ENCODE data around the gene SKA2. TPM values are rescaled to one million over a fixed set of nuclear protein-coding genes. Genes with fewer than 3 reads are reported as not detected.

The SKA2 gene
- polyA plus RNA-seq, 4 donors: 28.6 to 43.6 (median 32.3) TPM

GRCh38 chr17:59165933-59166342, 11.0 kb upstream of the SKA2 start:
- Histone ChIP-seq H3K4me1 (ENCODE audit: control insufficient read depth in 3 of 3, insufficient read depth in 2 of 3, low read depth in 1 of 3, low read length in 2 of 3) (no peaks in the 10 kb centered on the region), H3K36me3 (ENCODE audit: control insufficient read depth in 3 of 3, insufficient read depth in 2 of 3, low read depth in 1 of 3, low read length in 3 of 3) (peaks cover 0 to 2% (median 0%) of the 10 kb centered on the region in 3 donors), H3K27ac (ENCODE audit: low read depth in 1 of 3, low read length in 2 of 3) (peak overlapping the region in 2 of 3 donors; percentile 24 to 32), H3K4me3 (ENCODE audit: low read depth in 1 of 3, low read length in 3 of 3) (no peak overlapping the region), H3K27me3 (ENCODE audit: control insufficient read depth in 3 of 3, insufficient read depth in 3 of 3, low read length in 3 of 3) (no peaks in the 10 kb centered on the region), H3K9me3 (ENCODE audit: control insufficient read depth in 2 of 2, insufficient read depth in 1 of 2, low read depth in 1 of 2, low read length in 1 of 2) (no peaks in the 10 kb centered on the region)
- 9 to 46% (median 42%) methylated on average over 2 of the region's 2 CpGs for WGBS, 3 donors
- peak; percentile 69 to 79 for DNase-seq
- FAIRE-seq: no peak

- Histone ChIP-seq H3K4me3 (ENCODE audit: low read depth in 1 of 3, low read length in 3 of 3) (no peak overlapping the region), H3K27ac (ENCODE audit: low read depth in 1 of 3, low read length in 2 of 3) (no peak overlapping the region), H3K36me3 (ENCODE audit: control insufficient read depth in 3 of 3, insufficient read depth in 2 of 3, low read depth in 1 of 3, low read length in 3 of 3) (no peaks in the 10 kb centered on the region), H3K27me3 (ENCODE audit: control insufficient read depth in 3 of 3, insufficient read depth in 3 of 3, low read length in 3 of 3) (no peaks in the 10 kb centered on the region), H3K4me1 (ENCODE audit: control insufficient read depth in 3 of 3, insufficient read depth in 2 of 3, low read depth in 1 of 3, low read length in 2 of 3) (no peaks in the 10 kb centered on the region), H3K9me3 (ENCODE audit: control insufficient read depth in 2 of 2, insufficient read depth in 1 of 2, low read depth in 1 of 2, low read length in 1 of 2) (no peaks in the 10 kb centered on the region)
- 97 to 98% (median 98%) methylated on average over 2 of the region's 2 CpGs for WGBS, 3 donors
- no peak for DNase-seq
- no peak for FAIRE-seq
Observed at GRCh38 chr17:59161477-59161876, 6.5 kb upstream of the SKA2 start.

- Histone ChIP-seq H3K4me3 (ENCODE audit: low read depth in 1 of 3, low read length in 3 of 3) (no peak overlapping the region), H3K27me3 (ENCODE audit: control insufficient read depth in 3 of 3, insufficient read depth in 3 of 3, low read length in 3 of 3) (no peaks in the 10 kb centered on the region), H3K4me1 (ENCODE audit: control insufficient read depth in 3 of 3, insufficient read depth in 2 of 3, low read depth in 1 of 3, low read length in 2 of 3) (no peaks in the 10 kb centered on the region), H3K27ac (ENCODE audit: low read depth in 1 of 3, low read length in 2 of 3) (peak overlapping the region in 1 of 3 donors; percentile 65), H3K36me3 (ENCODE audit: control insufficient read depth in 3 of 3, insufficient read depth in 2 of 3, low read depth in 1 of 3, low read length in 3 of 3) (no peaks in the 10 kb centered on the region), H3K9me3 (ENCODE audit: control insufficient read depth in 2 of 2, insufficient read depth in 1 of 2, low read depth in 1 of 2, low read length in 1 of 2) (no peaks in the 10 kb centered on the region)
- 78 to 85% (median 79%) methylated on average over 9 of the region's 9 CpGs for WGBS, 3 donors
- DNase-seq (peak in 1 of 2 donors; percentile 32), FAIRE-seq (no peak)
Observed at GRCh38 chr17:59160157-59161025, 5.4 kb upstream of the SKA2 start.

- H3K27me3 ChIP-seq (ENCODE audit: control insufficient read depth in 3 of 3, insufficient read depth in 3 of 3, low read length in 3 of 3): no peaks in the 10 kb centered on the region
- FAIRE-seq (peak; percentile 94), DNase-seq (peak; percentile 99 to 100)
- no peaks in the 10 kb centered on the region for H3K36me3 ChIP-seq (ENCODE audit: control insufficient read depth in 3 of 3, insufficient read depth in 2 of 3, low read depth in 1 of 3, low read length in 3 of 3)
- H3K4me3 ChIP-seq (ENCODE audit: low read depth in 1 of 3, low read length in 3 of 3): peak within 1 kb of the TSS; percentile 54 to 93 (median 84)
- H3K4me1 ChIP-seq (ENCODE audit: control insufficient read depth in 3 of 3, insufficient read depth in 2 of 3, low read depth in 1 of 3, low read length in 2 of 3): no peaks in the 10 kb centered on the region
- peak within 1 kb of the TSS; percentile 47 to 90 (median 86) for H3K27ac ChIP-seq (ENCODE audit: low read depth in 1 of 3, low read length in 2 of 3)
- no peaks in the 10 kb centered on the region for H3K9me3 ChIP-seq (ENCODE audit: control insufficient read depth in 2 of 2, insufficient read depth in 1 of 2, low read depth in 1 of 2, low read length in 1 of 2)
- WGBS, 3 donors: 0 to 1% (median 1%) methylated on average over 25 of the region's 25 CpGs
Observed at GRCh38 chr17:59155439-59156177, 622 bp upstream of the SKA2 start, which contains the start of gene PRR11. TSS of gene PRR11 (plus strand) at chr17:59155746. CDS start at chr17:59169753, 14,007 bp downstream.

GRCh38 chr17:59154292-59154720, 680 bp downstream of the SKA2 start:
- WGBS, 3 donors: 0 to 1% (median 1%) methylated on average over 25 of the region's 25 CpGs
- Histone ChIP-seq H3K27ac (ENCODE audit: low read depth in 1 of 3, low read length in 2 of 3) (peak overlapping the region; percentile 47 to 90 (median 86)), H3K4me1 (ENCODE audit: control insufficient read depth in 3 of 3, insufficient read depth in 2 of 3, low read depth in 1 of 3, low read length in 2 of 3) (no peaks in the 10 kb centered on the region), H3K4me3 (ENCODE audit: low read depth in 1 of 3, low read length in 3 of 3) (peak overlapping the region; percentile 54 to 93 (median 84)), H3K27me3 (ENCODE audit: control insufficient read depth in 3 of 3, insufficient read depth in 3 of 3, low read length in 3 of 3) (no peaks in the 10 kb centered on the region), H3K9me3 (ENCODE audit: control insufficient read depth in 2 of 2, insufficient read depth in 1 of 2, low read depth in 1 of 2, low read length in 1 of 2) (no peaks in the 10 kb centered on the region), H3K36me3 (ENCODE audit: control insufficient read depth in 3 of 3, insufficient read depth in 2 of 3, low read depth in 1 of 3, low read length in 3 of 3) (no peaks in the 10 kb centered on the region)
- no peak for FAIRE-seq
- DNase-seq: peak in 1 of 2 donors; percentile 44

- H3K27me3 ChIP-seq (ENCODE audit: control insufficient read depth in 3 of 3, insufficient read depth in 3 of 3, low read length in 3 of 3): no peaks in the 10 kb centered on the region
- no peaks in the 10 kb centered on the region for H3K9me3 ChIP-seq (ENCODE audit: control insufficient read depth in 2 of 2, insufficient read depth in 1 of 2, low read depth in 1 of 2, low read length in 1 of 2)
- DNase-seq (no peak), FAIRE-seq (no peak)
- no peaks in the 10 kb centered on the region for H3K4me1 ChIP-seq (ENCODE audit: control insufficient read depth in 3 of 3, insufficient read depth in 2 of 3, low read depth in 1 of 3, low read length in 2 of 3)
- H3K36me3 ChIP-seq (ENCODE audit: control insufficient read depth in 3 of 3, insufficient read depth in 2 of 3, low read depth in 1 of 3, low read length in 3 of 3): no peaks in the 10 kb centered on the region
- no peak overlapping the region for H3K27ac ChIP-seq (ENCODE audit: low read depth in 1 of 3, low read length in 2 of 3)
- H3K4me3 ChIP-seq (ENCODE audit: low read depth in 1 of 3, low read length in 3 of 3): no peak overlapping the region
- WGBS, 3 donors: 51 to 74% (median 68%) methylated on average over 1 of the region's 1 CpG
Observed at GRCh38 chr17:59152925-59153324, 2.1 kb downstream of the SKA2 start.

- Histone ChIP-seq H3K4me3 (ENCODE audit: low read depth in 1 of 3, low read length in 3 of 3) (no peak overlapping the region), H3K27me3 (ENCODE audit: control insufficient read depth in 3 of 3, insufficient read depth in 3 of 3, low read length in 3 of 3) (no peaks in the 10 kb centered on the region), H3K9me3 (ENCODE audit: control insufficient read depth in 2 of 2, insufficient read depth in 1 of 2, low read depth in 1 of 2, low read length in 1 of 2) (no peaks in the 10 kb centered on the region), H3K36me3 (ENCODE audit: control insufficient read depth in 3 of 3, insufficient read depth in 2 of 3, low read depth in 1 of 3, low read length in 3 of 3) (no peaks in the 10 kb centered on the region), H3K4me1 (ENCODE audit: control insufficient read depth in 3 of 3, insufficient read depth in 2 of 3, low read depth in 1 of 3, low read length in 2 of 3) (no peaks in the 10 kb centered on the region), H3K27ac (ENCODE audit: low read depth in 1 of 3, low read length in 2 of 3) (no peak overlapping the region)
- FAIRE-seq (no peak), DNase-seq (no peak)
- WGBS, 3 donors: 69 to 94% (median 93%) methylated on average over 1 of the region's 1 CpG
Observed at GRCh38 chr17:59151591-59151990, 3.4 kb downstream of the SKA2 start.

- H3K36me3 ChIP-seq (ENCODE audit: control insufficient read depth in 3 of 3, insufficient read depth in 2 of 3, low read depth in 1 of 3, low read length in 3 of 3): no peaks in the 10 kb centered on the region
- H3K27ac ChIP-seq (ENCODE audit: low read depth in 1 of 3, low read length in 2 of 3): no peak overlapping the region
- H3K4me3 ChIP-seq (ENCODE audit: low read depth in 1 of 3, low read length in 3 of 3): no peak overlapping the region
- DNase-seq (no peak), FAIRE-seq (no peak)
- H3K4me1 ChIP-seq (ENCODE audit: control insufficient read depth in 3 of 3, insufficient read depth in 2 of 3, low read depth in 1 of 3, low read length in 2 of 3): no peaks in the 10 kb centered on the region
- no peaks in the 10 kb centered on the region for H3K9me3 ChIP-seq (ENCODE audit: control insufficient read depth in 2 of 2, insufficient read depth in 1 of 2, low read depth in 1 of 2, low read length in 1 of 2)
- WGBS, 3 donors: 70 to 79% (median 79%) methylated on average over 5 of the region's 5 CpGs
- no peaks in the 10 kb centered on the region for H3K27me3 ChIP-seq (ENCODE audit: control insufficient read depth in 3 of 3, insufficient read depth in 3 of 3, low read length in 3 of 3)
Observed at GRCh38 chr17:59151006-59151405, 4.0 kb downstream of the SKA2 start.
